HCT116 (cell line): ENCODE results near the gene SORBS1. TPM values are rescaled to one million over a fixed set of nuclear protein-coding genes. Genes with fewer than 3 reads are reported as not detected.

ENCODE experiments used
- ATAC-seq: fragments of 200-7000 bp; cut with Tn5 transposase; 2 replicates; pipeline ENCODE4 v1.9.1; 2020; ENCODE audit warnings: mild to moderate bottlenecking, moderate library complexity
- BruUV-seq: library from RNA; stranded (reverse); fragments of 400-500 nt; replicated peaks from 2 replicates; lab custom pipeline; 2021; lab: Mats Ljungman, UMichigan
- CTCF ChIA-PET: fragments of 300-600 bp; sonication (Branson Sonifier 250); formaldehyde crosslinking; loops from one replicate; lab custom pipeline; 2021; ENCODE audit warnings: antibody characterized with exemption; lab: Charles Lee
- POLR2A ChIA-PET: fragments of 300-600, 350-600 bp; sonication (Branson Sonifier 250); formaldehyde crosslinking; loops from one replicate; lab custom pipeline; 2021; ENCODE audit warnings: antibody characterized with exemption; lab: Charles Lee
- RAD21 ChIA-PET, 2 experiments: fragments of 300-600 bp; sonication (Branson Sonifier 250); formaldehyde crosslinking; loops; one replicate each; lab custom pipeline; 2023; ENCODE audit warnings: low total read pairs in 2 of 2; ENCODE audit not compliant: uncharacterized antibody in 2 of 2, unreplicated experiment in 2 of 2, low non-redundant PET in 1 of 2; lab: Charles Lee
- DNase-seq: peaks from one replicate; pipeline ENCODE4 v3.0.0-alpha.2; 2010; ENCODE audit warnings: low read depth, low spot score
- H2AFZ ChIP-seq: fragments of 200-600 bp; shearing (Covaris generic), sonication (generic); 2 replicates; pipeline ENCODE4 v1.6.1; 2017; ENCODE audit warnings: low read depth, mixed run types, mixed read lengths, antibody characterized with exemption, low read length; ENCODE audit not compliant: poor library complexity, severe bottlenecking
- H3K27ac ChIP-seq: 2 replicates; pipeline ENCODE4 v1.5.1; 2012; ENCODE audit warnings: low read depth, low read length
- H3K27me3 ChIP-seq: fragments of 200-600 bp; sonication (generic); 2 replicates; pipeline ENCODE4 v1.6.1; 2016; ENCODE audit warnings: mixed run types, low read length, mixed read lengths; ENCODE audit not compliant: insufficient read depth
- H3K36me3 ChIP-seq, 2 experiments: fragments of 200-500 bp in 1 of 2; fragments of 200-600 bp in 1 of 2; sonication (Bioruptor generic) in 1 of 2; sonication (generic) in 1 of 2; 2 replicates each; pipeline versions ENCODE4 v1.5.1 to v1.6.1; 2014 to 2016; ENCODE audit warnings: low read length in 2 of 2, inconsistent platforms in 1 of 2, mixed read lengths in 1 of 2, mixed run types in 1 of 2; ENCODE audit not compliant: insufficient read depth in 2 of 2, control insufficient read depth in 1 of 2
- H3K4me1 ChIP-seq, 2 experiments: fragments of 200-600 bp in 1 of 2; sonication (generic) in 1 of 2; 2 replicates each; pipeline versions ENCODE4 v1.5.1 to v1.6.1; 2012 to 2017; ENCODE audit warnings: low read length in 2 of 2, inconsistent platforms in 1 of 2, mild to moderate bottlenecking in 1 of 2, mixed read lengths in 1 of 2, mixed run types in 1 of 2, moderate library complexity in 1 of 2; ENCODE audit not compliant: insufficient read depth in 2 of 2, control insufficient read depth in 1 of 2
- H3K4me2 ChIP-seq: fragments of 200-600 bp; sonication (generic); 2 replicates; pipeline ENCODE4 v1.6.1; 2017; ENCODE audit warnings: mixed run types, low read length, mixed read lengths
- H3K4me3 ChIP-seq, 2 experiments: fragments of 200-600 bp in 1 of 2; sonication (generic) in 1 of 2; replicated peaks in 1 of 2; 2 replicates each; pipeline ENCODE4 v1.5.1; 2011 to 2016; ENCODE audit warnings: low read length in 2 of 2, control low read depth in 1 of 2, low read depth in 1 of 2, mild to moderate bottlenecking in 1 of 2, mixed read lengths in 1 of 2, mixed run types in 1 of 2
- H3K79me2 ChIP-seq: fragments of 200-600 bp; sonication (generic); 2 replicates; pipeline ENCODE4 v1.6.1; 2017; ENCODE audit warnings: mild to moderate bottlenecking, mixed run types, low read length, moderate library complexity, mixed read lengths; ENCODE audit not compliant: insufficient read depth
- H3K9ac ChIP-seq: fragments of 200-600 bp; sonication (generic); 2 replicates; pipeline ENCODE4 v1.6.1; 2016; ENCODE audit warnings: low read length, mixed read lengths
- H3K9me2 ChIP-seq: fragments of 200-600 bp; sonication (generic), shearing (Covaris generic); 2 replicates; pipeline ENCODE4 v1.6.1; 2017; ENCODE audit warnings: mixed run types, mild to moderate bottlenecking, moderate library complexity; ENCODE audit not compliant: insufficient read depth
- H3K9me3 ChIP-seq, 2 experiments: fragments of 200-500 bp in 1 of 2; fragments of 200-600 bp in 1 of 2; sonication (Bioruptor generic) in 1 of 2; sonication (generic) in 1 of 2; 2 replicates each; pipeline ENCODE4 v1.6.1; 2014 to 2017; ENCODE audit warnings: low read length in 2 of 2, mixed read lengths in 2 of 2, inconsistent platforms in 1 of 2, low read depth in 1 of 2, mild to moderate bottlenecking in 1 of 2, mixed run types in 1 of 2, moderate library complexity in 1 of 2; ENCODE audit not compliant: control insufficient read depth in 1 of 2, insufficient read depth in 1 of 2
- H4K20me1 ChIP-seq: fragments of 200-600 bp; sonication (generic), shearing (Covaris generic); 2 replicates; pipeline ENCODE4 v1.6.1; 2017; ENCODE audit warnings: mixed run types, mild to moderate bottlenecking, moderate library complexity; ENCODE audit not compliant: insufficient read depth
- CEBPB ChIP-seq: IDR thresholded peaks from 2 replicates; pipeline ENCODE4 v1.6.1; 2012; ENCODE audit warnings: low read depth
- JUND ChIP-seq: IDR thresholded peaks from 2 replicates; pipeline ENCODE4 v1.6.1; 2012
- MAX ChIP-seq: IDR thresholded peaks from 2 replicates; pipeline ENCODE4 v1.6.1; 2012
- REST ChIP-seq: IDR thresholded peaks from 2 replicates; pipeline ENCODE4 v1.6.1; 2012; ENCODE audit warnings: low read depth
- intact Hi-C: fragments of 100-400 bp; cut with micrococcal nuclease; formaldehyde crosslinking; loops from 2 replicates; pipeline ENCODE4 v1.10.0; 2022
- total RNA-seq: library from RNA; stranded (reverse); gene quantifications from one replicate; pipeline ENCODE4 v1.2.1, GENCODE V29; 2021; ENCODE audit not compliant: unreplicated experiment

Gene SORBS1
- total RNA-seq, 1 experiment from 2014 or later, result 3.4 TPM

- no peak for TF ChIP-seq JUND
- no peak for TF ChIP-seq REST
- TF ChIP-seq MAX, result no peak
- no peak for TF ChIP-seq CEBPB
- no TSS peak for BruUV-seq
- no peaks in the 10 kb centered on the region for H3K9me3 ChIP-seq
- no peak overlapping the region for H3K4me2 ChIP-seq
- ChIA-PET POLR2A (no interaction called here), RAD21 (no interaction called here), CTCF (interaction anchor here (0.7 to 1.5 kb wide), 2 partner anchors 8 to 19 kb away, joined by 3 to 4 read pairs; no protein-coding TSS in a partner anchor)
- H3K36me3 ChIP-seq, result no peaks in the 10 kb centered on the region
- no peaks in the 10 kb centered on the region for H3K27me3 ChIP-seq
- DNase-seq, result no peak
- no peaks in the 10 kb centered on the region for H3K9me2 ChIP-seq
- H3K4me1 ChIP-seq, result peaks cover 44 to 64% of the 10 kb centered on the region in 2 experiments
- H3K27ac ChIP-seq, result no peak overlapping the region
- ATAC-seq, result no peak
- no peak overlapping the region for H3K9ac ChIP-seq
- H3K4me3 ChIP-seq, result no peak overlapping the region
- no peaks in the 10 kb centered on the region for H4K20me1 ChIP-seq
- H3K79me2 ChIP-seq, result no peaks in the 10 kb centered on the region
- intact Hi-C loops, result no loop called here
- no peak overlapping the region for H2AFZ ChIP-seq
These were observed 295.6 kb downstream of the SORBS1 start for GRCh38 chr10:95265572-95265971.
